Activated effector memory CD4-positive, alpha-beta T cell treated with Interleukin-2 at 50 U/mL for 16 hours (primary cell): ENCODE results near the gene BMP7.
"Not testable (repeated sequence)": the region's sequence is repeated elsewhere in the genome, so short reads cannot be mapped to it uniquely, and the experiment has no call there.

Experiments
- DNase-seq: peaks from one replicate; pipeline ENCODE4 v3.0.0-alpha.2; 2020

The BMP7 gene

GRCh38 chr20:57209413-57209812, 57.0 kb downstream of the BMP7 start:
- DNase-seq: no peak

DNA sequence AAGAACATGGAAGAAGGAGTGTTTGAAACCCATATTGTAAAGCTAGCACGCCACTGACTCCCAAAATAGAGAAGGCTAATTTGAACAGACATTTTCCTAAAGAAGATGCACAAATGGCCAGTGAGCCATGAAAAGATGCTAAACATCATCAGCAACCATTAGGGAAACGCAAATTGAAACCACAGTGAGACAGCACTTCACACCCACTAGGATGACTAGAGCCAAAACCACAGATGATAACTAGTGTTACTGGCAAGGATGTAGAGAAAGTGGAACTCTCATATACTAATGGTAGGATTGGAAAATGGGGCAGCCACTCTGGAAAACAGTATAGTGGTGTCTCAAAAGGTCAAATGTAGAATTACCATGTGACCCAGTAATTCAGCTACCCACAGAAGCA, 58.2 kb downstream of the BMP7 start:
- DNase-seq: no peak

GRCh38 chr20:57207251-57207650, 59.2 kb downstream of the BMP7 start:
- DNase-seq: no peak

DNA sequence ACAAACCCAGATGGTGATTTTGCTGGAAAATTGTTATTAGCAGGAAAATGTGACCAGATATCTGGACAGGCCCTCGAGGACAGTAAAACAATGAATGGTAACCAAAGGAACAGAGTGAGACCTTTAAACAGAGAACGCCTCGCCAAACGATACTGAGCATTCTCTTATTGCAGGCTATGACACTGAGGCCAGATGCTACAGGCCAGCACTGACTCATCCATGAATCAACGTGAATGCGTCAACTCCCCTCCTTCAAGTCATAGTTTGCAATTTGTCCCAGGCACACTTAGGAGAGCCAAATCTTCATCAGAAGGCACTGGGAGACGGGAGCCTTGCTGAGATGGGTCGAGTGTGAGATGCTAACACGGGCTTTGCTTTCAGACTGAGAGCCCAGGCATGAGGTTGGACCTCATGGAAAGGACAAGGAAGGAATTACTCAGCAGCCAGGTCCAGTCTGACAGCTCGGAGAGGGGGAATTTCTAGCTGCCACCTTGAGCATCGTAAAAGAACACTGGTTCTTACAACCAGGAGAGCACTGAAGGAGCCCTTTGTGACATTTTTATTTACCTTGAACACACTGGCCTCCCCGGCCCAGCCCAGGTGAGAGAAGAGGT, 60.7 kb downstream of the BMP7 start:
- no peak for DNase-seq

DNA sequence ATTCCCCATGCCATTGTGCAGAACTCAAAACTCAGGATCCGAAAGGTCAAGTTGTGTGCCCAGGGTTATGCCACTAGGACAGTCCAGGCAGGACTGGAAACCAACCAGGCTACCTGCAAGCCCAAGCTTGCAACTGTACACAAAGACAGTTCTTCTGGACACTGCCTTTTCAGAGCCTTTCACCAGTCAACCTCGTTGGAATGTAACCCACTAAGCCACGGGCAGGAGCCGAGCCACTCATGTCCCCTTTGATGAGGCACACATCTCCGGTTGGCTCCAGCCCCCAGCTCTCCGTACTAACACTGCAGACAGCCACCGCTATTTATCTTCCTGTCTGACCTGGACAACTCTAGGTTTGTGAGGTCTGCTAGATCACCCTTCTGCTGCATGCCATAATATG, 62.5 kb downstream of the BMP7 start:
- no peak for DNase-seq

DNA sequence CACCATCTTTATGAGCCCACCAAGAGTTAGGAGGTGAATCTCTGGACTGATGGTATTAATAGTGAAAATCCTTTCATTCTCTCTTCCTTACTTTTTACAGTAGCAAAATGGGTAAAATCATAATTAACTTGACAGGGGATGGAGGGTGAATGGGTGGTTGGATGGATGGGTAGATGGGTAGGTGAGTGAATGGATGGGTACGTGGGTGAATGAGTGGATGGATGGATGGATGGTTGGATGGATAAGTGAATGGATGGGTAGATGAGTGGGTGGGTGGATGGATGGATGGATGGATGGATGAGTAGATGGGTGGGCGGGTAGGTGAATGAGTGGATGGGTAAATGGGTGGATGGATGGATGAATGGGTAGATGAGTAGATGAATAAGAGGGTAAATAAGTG, 63.2 kb downstream of the BMP7 start:
- DNase-seq: no peak

- no peak for DNase-seq
Observed at GRCh38 chr20:57202309-57202708, 64.1 kb downstream of the BMP7 start.

DNA sequence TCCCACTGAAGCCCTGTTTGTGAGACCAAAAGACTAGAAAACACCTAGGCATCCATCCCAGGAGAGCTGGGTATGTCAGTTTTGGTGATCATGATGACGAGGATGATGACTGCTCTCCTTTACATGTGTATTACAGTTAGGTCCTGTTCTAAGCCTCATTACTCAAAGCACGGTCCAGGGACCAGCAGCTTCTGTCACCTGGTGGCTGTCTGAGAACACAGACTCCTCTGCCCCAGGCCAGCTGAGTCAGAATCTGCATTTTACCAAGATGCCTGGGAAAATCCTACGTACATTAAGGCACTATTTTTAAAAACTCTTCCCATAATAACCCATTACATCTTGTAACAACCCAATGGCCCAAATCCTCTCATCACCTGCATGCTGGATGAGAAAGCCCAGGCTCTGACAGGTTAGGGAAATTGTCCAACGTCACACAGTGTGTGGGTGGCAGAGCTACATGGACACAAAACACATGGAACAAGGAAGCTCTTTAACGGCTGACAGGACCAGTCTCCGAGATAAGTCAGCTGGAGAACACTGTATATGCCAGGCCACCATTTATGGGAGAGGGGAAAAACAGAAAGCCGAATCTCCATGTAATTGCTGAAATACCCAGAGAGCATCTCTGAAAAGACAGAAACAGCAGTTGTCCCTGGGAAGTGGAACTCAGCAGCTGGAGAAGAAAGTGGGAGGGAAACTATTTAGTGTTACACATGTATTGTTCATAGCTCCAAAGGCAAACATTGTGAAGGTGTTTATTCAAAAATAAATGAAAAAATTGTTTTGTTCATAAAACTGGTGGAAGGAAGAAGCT, 65.4 kb downstream of the BMP7 start:
- DNase-seq: no peak

GRCh38 chr20:57199656-57200405, 66.6 kb downstream of the BMP7 start:
- DNase-seq: no peak

- no peak for DNase-seq
Observed at GRCh38 chr20:57198132-57199072, 68.0 kb downstream of the BMP7 start.

DNA sequence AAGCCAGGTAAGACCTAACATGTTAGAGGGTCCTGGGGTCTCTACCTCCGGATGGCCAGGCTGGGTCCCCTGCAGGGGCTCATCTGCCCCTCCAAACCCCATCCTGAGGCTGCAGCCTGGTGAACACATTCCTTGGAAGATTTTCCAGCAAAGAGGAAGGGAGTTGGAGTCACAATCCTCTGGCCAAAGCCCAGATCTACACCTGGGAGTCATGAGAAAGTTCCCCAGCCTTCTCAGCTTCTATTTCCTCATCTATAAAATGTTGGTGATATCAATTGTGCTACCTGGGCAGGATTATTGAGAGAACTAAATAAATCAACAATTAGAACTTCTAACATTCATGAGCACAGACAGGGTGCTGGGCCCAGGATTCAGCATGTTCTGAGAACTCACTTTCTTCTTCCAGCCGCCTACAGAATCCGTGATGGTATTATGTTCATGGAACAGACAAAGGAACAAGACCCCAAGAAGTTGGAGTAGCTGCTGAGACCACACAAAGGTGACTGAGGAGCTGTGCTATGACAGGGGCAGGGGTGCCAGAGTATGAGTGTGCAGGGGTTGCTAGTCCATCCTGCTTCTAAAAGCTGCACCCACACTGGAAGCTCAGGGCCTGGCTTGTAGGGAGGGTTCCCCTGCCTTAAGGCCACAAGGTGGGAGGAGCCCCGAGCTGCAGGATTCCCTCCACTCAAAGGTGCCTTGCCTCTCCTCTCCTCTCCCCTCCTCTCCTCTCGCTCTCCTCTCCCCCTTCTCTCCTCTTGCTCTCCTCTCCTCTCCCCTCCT, 68.9 kb downstream of the BMP7 start:
- no peak for DNase-seq

- no peak for DNase-seq
Observed at GRCh38 chr20:57195469-57196100, 70.9 kb downstream of the BMP7 start.

- DNase-seq: no peak
Observed at GRCh38 chr20:57195023-57195422, 71.4 kb downstream of the BMP7 start.

DNA sequence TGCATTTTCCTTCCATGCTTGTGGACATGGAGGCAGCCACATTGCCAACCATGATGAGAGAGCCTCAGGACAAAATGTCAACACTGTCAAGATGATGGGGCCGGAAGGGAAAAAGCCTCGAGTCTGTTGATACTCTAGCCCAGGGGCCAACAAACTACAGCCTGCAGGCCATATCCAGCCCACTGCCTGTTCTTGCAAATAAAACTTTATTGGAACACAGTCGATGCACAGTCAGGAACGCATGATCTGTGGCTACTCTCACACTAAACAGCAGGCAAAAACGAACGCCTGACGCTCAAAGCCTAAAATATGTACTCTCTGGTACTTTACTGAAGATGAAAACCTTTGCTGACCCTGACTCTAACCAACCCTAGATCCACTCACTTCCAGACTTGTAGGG, 72.3 kb downstream of the BMP7 start:
- DNase-seq: no peak

DNA sequence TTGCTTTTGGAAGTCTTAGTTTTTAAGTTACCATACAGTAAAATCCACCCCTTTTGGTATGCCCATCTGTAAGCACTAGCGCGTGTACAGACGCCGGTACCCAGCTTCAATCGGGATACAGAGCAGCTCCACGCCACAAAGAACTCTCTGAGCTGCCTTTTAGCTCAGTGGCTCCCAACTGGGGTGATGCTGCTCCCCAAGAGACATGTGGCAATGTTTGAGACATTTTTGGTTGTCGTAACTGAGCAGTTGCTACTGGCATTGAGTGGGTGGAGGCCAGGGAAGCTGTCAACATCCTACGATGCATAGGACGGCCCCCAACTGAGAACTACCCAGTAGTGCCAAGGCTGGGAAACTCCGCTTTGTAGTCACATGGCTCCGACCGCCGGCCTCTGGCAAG, 73.3 kb downstream of the BMP7 start:
- no peak for DNase-seq

GRCh38 chr20:57192311-57192710, 74.1 kb downstream of the BMP7 start:
- DNase-seq: no peak

- DNase-seq: not testable (repeated sequence)
Observed at GRCh38 chr20:57191265-57191638, 75.2 kb downstream of the BMP7 start.

DNA sequence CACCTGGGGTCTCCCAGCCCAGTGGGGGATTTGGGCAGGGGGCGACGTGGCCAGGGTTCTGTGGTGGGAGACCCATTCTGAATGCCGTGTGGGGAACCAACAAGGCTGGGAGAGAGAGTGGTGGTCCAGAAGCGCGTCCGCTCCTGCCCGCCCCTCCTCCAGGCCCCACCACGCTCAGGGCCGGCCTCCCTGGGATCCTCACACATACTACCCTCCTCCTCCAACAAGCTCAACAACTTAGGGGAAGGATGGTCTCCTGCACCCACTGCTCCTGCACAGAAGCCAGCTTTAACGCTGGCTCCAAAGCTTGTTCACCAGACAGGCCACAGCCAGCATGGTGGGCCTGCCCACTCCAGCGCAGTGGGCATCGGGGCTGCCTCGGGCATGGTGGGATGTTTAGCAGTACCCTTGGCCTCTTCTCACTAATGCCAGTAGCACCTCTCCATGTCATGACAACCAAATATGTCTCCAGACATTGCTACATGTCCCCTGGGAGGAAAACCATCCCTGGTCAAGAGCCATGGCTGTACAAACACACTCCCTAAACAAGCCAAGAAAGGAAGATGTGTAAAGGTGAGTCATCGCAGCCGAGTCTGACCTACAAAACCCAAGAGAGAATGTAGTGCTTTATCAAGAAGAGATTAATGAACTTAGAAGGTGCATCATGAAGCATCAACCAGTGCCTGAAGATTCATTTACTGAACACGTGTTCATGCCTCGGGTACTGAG, 75.7 kb downstream of the BMP7 start:
- no peak for DNase-seq

DNA sequence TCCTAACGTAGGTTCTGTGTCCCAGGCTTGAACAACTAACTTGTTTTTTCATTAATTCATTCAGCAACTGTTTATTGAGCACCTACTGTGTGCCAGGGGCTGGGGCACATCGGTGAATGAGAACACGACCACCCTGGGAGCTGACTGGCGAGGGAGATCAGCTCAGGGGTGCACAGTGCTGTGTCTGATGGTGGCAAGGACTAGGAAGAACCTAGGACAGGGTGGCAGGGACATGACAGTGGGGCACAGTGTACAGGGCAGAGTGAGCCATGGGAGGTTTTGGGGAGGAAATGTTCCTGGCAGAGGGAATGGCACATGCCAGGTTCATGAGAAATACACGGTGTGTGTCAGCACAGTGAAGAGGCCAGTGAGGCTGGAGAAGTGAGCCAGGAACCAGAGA, 76.7 kb downstream of the BMP7 start:
- DNase-seq: no peak

DNA sequence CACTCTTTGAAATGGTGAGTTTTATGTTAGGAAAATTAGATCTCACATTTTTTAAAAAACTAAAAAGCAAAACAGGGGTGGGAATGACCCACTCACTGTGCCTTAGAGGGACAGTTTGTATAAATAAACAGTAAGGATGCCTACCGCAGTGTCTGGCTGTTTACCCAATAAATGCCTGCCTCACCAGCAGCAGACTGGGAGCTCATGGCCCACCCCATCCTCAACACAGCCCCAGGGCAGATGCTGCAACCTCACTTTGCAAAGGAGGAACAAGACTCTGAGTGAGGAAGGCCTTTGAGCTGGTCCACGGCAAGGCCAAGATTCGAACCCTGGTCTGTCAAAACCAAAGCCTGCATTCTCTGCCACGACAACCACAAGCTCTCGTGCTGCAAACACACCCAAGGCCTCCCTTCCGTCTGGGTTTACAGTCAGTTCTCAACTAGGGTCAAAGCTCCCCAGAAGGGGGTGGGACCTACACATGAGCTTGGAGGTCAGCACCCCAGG, 77.8 kb downstream of the BMP7 start:
- no peak for DNase-seq

DNA sequence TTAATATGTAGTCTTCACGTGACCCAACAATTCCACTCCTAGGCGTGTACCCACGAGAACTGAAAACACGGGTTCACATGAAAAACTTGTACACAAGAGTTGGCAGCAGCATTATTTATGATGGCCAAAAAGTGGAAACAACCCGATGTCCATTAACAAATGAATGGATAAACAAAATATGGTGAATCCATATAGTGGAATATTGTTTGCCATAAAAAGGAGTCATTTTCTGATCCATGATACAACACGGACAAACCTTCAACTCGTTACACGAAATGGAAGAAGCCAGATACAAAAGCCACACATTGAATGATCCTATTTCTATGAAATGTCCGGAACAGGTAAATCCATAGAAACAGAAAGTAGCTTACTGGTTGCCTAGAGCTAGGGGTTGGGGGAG, 78.4 kb downstream of the BMP7 start:
- DNase-seq: no peak
